Measurements from ENCODE around the gene HS3ST3B1. TPM values are rescaled to one million over a fixed set of nuclear protein-coding genes. Genes with fewer than 3 reads are reported as not detected.
A peak's percentile ranks its signal among the peaks of the same experiment; 100 is the strongest.

Gene HS3ST3B1
- total RNA-seq, 4 donors from 2014 or later, result 0.10 to 4.0 (median 0.82) TPM

GRCh38 chr17:14298221-14298946, 2.5 kb upstream of the HS3ST3B1 start:
- intact Hi-C loops (cut with DNase I; ENCODE audit: low total_unique reads) (no loop called here), in situ Hi-C loops (cut with MboI; ENCODE audit: low sequenced_read_pairs in 4 of 4) (no loop called here)
- H3K27ac ChIP-seq, result no peak overlapping the region
- no peak for DNase-seq
- ATAC-seq, result no peak
- no peaks in the 10 kb centered on the region for H3K9me3 ChIP-seq
- peak overlapping the region in 1 of 4 donors; percentile 16 for H3K4me3 ChIP-seq
- TF ChIP-seq POLR2A (IDR thresholded peaks at IDR 0.05) (no peak), CTCF (IDR thresholded peaks at IDR 0.05 in 4 of 5, conservative IDR thresholded peaks at IDR 0.05 in 1 of 5) (no peak)
- H3K27me3 ChIP-seq, result peaks cover 61 to 95% (median 79%) of the 10 kb centered on the region in 3 donors
- no peaks in the 10 kb centered on the region for H3K36me3 ChIP-seq
- peaks cover 35 to 44% of the 10 kb centered on the region in 2 donors for H3K4me1 ChIP-seq

GRCh38 chr17:14298947-14299279, 2.0 kb upstream of the HS3ST3B1 start:
- Histone ChIP-seq H3K4me1 (peaks cover 35 to 44% of the 10 kb centered on the region in 2 donors), H3K4me3 (peak overlapping the region in 3 of 4 donors; percentile 44 to 74 (median 67)), H3K27ac (no peak overlapping the region), H3K36me3 (no peaks in the 10 kb centered on the region), H3K27me3 (peaks cover 60 to 94% (median 79%) of the 10 kb centered on the region in 3 donors), H3K9me3 (no peaks in the 10 kb centered on the region)
- intact Hi-C loops (cut with DNase I; ENCODE audit: low total_unique reads), result no loop called here
- DNase-seq (no peak), ATAC-seq (no peak)
- in situ Hi-C loops (cut with MboI; ENCODE audit: low sequenced_read_pairs in 4 of 4), result no loop called here
- no peak for TF ChIP-seq CTCF (IDR thresholded peaks at IDR 0.05 in 4 of 5, conservative IDR thresholded peaks at IDR 0.05 in 1 of 5)

GRCh38 chr17:14299280-14300141, 1.4 kb upstream of the HS3ST3B1 start:
- no peak for DNase-seq
- no peak overlapping the region for H3K27ac ChIP-seq
- peaks cover 64 to 94% (median 82%) of the 10 kb centered on the region in 3 donors for H3K27me3 ChIP-seq
- TF ChIP-seq CTCF (IDR thresholded peaks at IDR 0.05 in 4 of 5, conservative IDR thresholded peaks at IDR 0.05 in 1 of 5), result no peak
- no peak for TF ChIP-seq POLR2A (IDR thresholded peaks at IDR 0.05)
- no peaks in the 10 kb centered on the region for H3K9me3 ChIP-seq
- intact Hi-C loops (cut with DNase I; ENCODE audit: low total_unique reads) (loop anchor here (2.0 to 5.0 kb wide), 3 partner anchors 93 to 1282 kb away; partner anchors contain the start of gene ELAC2), in situ Hi-C loops (cut with MboI; ENCODE audit: low sequenced_read_pairs in 4 of 4) (loop anchor here in 2 of 4 donors (10.0 to 25.0 kb wide), 3 partner anchors 705 to 962 kb away; no protein-coding TSS in a partner anchor)
- peak overlapping the region; percentile 44 to 74 (median 62) for H3K4me3 ChIP-seq
- peaks cover 35 to 44% of the 10 kb centered on the region in 2 donors for H3K4me1 ChIP-seq
- no peak for ATAC-seq
- H3K36me3 ChIP-seq, result no peaks in the 10 kb centered on the region

DNA sequence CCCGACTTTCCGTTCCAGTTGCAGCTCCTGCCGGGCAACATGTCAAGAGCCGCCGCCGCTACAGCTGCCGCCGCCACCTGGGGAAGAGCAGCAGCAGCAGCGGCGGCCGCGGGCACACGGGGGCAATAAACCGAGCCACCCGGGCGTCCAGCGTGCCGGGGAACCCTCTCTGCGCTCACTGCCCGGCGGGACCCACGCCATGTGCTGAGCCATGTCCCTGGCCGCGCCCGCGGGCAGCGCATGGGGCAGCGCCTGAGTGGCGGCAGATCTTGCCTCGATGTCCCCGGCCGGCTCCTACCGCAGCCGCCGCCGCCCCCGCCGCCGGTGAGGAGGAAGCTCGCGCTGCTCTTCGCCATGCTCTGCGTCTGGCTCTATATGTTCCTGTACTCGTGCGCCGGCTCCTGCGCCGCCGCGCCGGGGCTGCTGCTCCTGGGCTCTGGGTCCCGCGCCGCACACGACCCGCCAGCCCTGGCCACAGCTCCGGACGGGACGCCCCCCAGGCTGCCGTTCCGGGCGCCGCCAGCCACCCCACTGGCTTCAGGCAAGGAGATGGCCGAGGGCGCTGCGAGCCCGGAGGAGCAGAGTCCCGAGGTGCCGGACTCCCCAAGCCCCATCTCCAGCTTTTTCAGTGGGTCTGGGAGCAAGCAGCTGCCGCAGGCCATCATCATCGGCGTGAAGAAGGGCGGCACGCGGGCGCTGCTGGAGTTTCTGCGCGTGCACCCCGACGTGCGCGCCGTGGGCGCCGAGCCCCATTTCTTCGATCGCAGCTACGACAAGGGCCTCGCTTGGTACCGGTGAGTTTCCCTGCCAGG, 604 bp downstream of the HS3ST3B1 start:
- H3K27ac ChIP-seq, result peak overlapping the region; percentile 64 to 80 (median 70)
- in situ Hi-C loops (cut with MboI; ENCODE audit: low sequenced_read_pairs in 4 of 4), result loop anchor here in 2 of 4 donors (10.0 to 25.0 kb wide), 3 partner anchors 707 to 964 kb away; no protein-coding TSS in a partner anchor
- intact Hi-C loops (cut with DNase I; ENCODE audit: low total_unique reads), result loop anchor here (1.0 to 5.0 kb wide), 5 partner anchors 95 to 1284 kb away; partner anchors contain the start of genes COX10 and ELAC2
- H3K4me3 ChIP-seq, result peak overlapping the region; percentile 57 to 74 (median 70)
- H3K36me3 ChIP-seq, result no peaks in the 10 kb centered on the region
- TF ChIP-seq POLR2A (IDR thresholded peaks at IDR 0.05) (no peak), CTCF (IDR thresholded peaks at IDR 0.05 in 4 of 5, conservative IDR thresholded peaks at IDR 0.05 in 1 of 5) (no peak)
- ATAC-seq (peak; percentile 16 to 17), DNase-seq (peak in 1 of 2 donors; percentile 32)
- no peaks in the 10 kb centered on the region for H3K9me3 ChIP-seq
- H3K27me3 ChIP-seq, result peaks cover 53 to 86% (median 85%) of the 10 kb centered on the region in 3 donors
- H3K4me1 ChIP-seq, result peaks cover 35 to 44% of the 10 kb centered on the region in 2 donors
